Measurements from ENCODE around the gene SUPV3L1.

SUPV3L1 gene

GRCh38 chr10:69229616-69229916 is 49.5 kb downstream of the SUPV3L1 start:
- no peak for TF ChIP-seq CTCF (IDR thresholded peaks at IDR 0.05; ENCODE audit: low read length)
- TF ChIP-seq EZH2 (IDR thresholded peaks at IDR 0.05; ENCODE audit: borderline replicate concordance, low read length), result no peak
- no peaks in the 10 kb centered on the region for H3K9me3 ChIP-seq (ENCODE audit: low read length)
- H3K36me3 ChIP-seq (ENCODE audit: insufficient read depth, low read length), result no peaks in the 10 kb centered on the region
- H3K4me3 ChIP-seq (ENCODE audit: low read depth, low read length, poor library complexity, severe bottlenecking), result no peak overlapping the region
- no peaks in the 10 kb centered on the region for H3K27me3 ChIP-seq (ENCODE audit: insufficient read depth, low read length)
- H3K9me2 ChIP-seq (ENCODE audit: low read depth, low read length), result no peaks in the 10 kb centered on the region
- H2AFZ ChIP-seq (ENCODE audit: low read length), result no peak overlapping the region
- H3K4me2 ChIP-seq (ENCODE audit: low read length), result peak overlapping the region; percentile 20; the same call in 1 of the 2 replicates
- no peaks in the 10 kb centered on the region for H4K20me1 ChIP-seq (ENCODE audit: insufficient read depth, low read length)
- peaks cover 26% of the 10 kb centered on the region for H3K4me1 ChIP-seq (ENCODE audit: insufficient read depth, low read length, severe bottlenecking)
- H3K27ac ChIP-seq (ENCODE audit: low read depth, low read length, poor library complexity, severe bottlenecking), result no peak overlapping the region
- no peak overlapping the region for H3K9ac ChIP-seq (ENCODE audit: low read length)
- no peaks in the 10 kb centered on the region for H3F3A ChIP-seq (ENCODE audit: insufficient read depth, low read length)
- H3K79me2 ChIP-seq (ENCODE audit: insufficient read depth, low read length), result no peaks in the 10 kb centered on the region

- no peaks in the 10 kb centered on the region for H3K27me3 ChIP-seq (ENCODE audit: insufficient read depth, low read length)
- no peak overlapping the region for H3K9ac ChIP-seq (ENCODE audit: low read length)
- H4K20me1 ChIP-seq (ENCODE audit: insufficient read depth, low read length), result no peaks in the 10 kb centered on the region
- no peaks in the 10 kb centered on the region for H3K9me2 ChIP-seq (ENCODE audit: low read depth, low read length)
- TF ChIP-seq EZH2 (IDR thresholded peaks at IDR 0.05; ENCODE audit: borderline replicate concordance, low read length), result no peak
- no peak for TF ChIP-seq CTCF (IDR thresholded peaks at IDR 0.05; ENCODE audit: low read length)
- no peak overlapping the region for H3K27ac ChIP-seq (ENCODE audit: low read depth, low read length, poor library complexity, severe bottlenecking)
- H3K4me3 ChIP-seq (ENCODE audit: low read depth, low read length, poor library complexity, severe bottlenecking), result no peak overlapping the region
- no peaks in the 10 kb centered on the region for H3F3A ChIP-seq (ENCODE audit: insufficient read depth, low read length)
- no peaks in the 10 kb centered on the region for H3K79me2 ChIP-seq (ENCODE audit: insufficient read depth, low read length)
- no peaks in the 10 kb centered on the region for H3K9me3 ChIP-seq (ENCODE audit: low read length)
- H2AFZ ChIP-seq (ENCODE audit: low read length), result no peak overlapping the region
- H3K4me2 ChIP-seq (ENCODE audit: low read length), result no peak overlapping the region
- H3K4me1 ChIP-seq (ENCODE audit: insufficient read depth, low read length, severe bottlenecking), result peaks cover 21% of the 10 kb centered on the region
- no peaks in the 10 kb centered on the region for H3K36me3 ChIP-seq (ENCODE audit: insufficient read depth, low read length)
Measured at GRCh38 chr10:69230128-69230527, 50.1 kb downstream of the SUPV3L1 start.

GRCh38 chr10:69232252-69232651 is 52.2 kb downstream of the SUPV3L1 start:
- Histone ChIP-seq H3K9me2 (ENCODE audit: low read depth, low read length) (no peaks in the 10 kb centered on the region), H3K9me3 (ENCODE audit: low read length) (no peaks in the 10 kb centered on the region), H4K20me1 (ENCODE audit: insufficient read depth, low read length) (no peaks in the 10 kb centered on the region), H3K4me2 (ENCODE audit: low read length) (no peak overlapping the region), H3K9ac (ENCODE audit: low read length) (no peak overlapping the region), H3F3A (ENCODE audit: insufficient read depth, low read length) (no peaks in the 10 kb centered on the region), H3K27ac (ENCODE audit: low read depth, low read length, poor library complexity, severe bottlenecking) (no peak overlapping the region), H3K4me3 (ENCODE audit: low read depth, low read length, poor library complexity, severe bottlenecking) (no peak overlapping the region), H3K36me3 (ENCODE audit: insufficient read depth, low read length) (no peaks in the 10 kb centered on the region), H2AFZ (ENCODE audit: low read length) (no peak overlapping the region), H3K27me3 (ENCODE audit: insufficient read depth, low read length) (no peaks in the 10 kb centered on the region), H3K4me1 (ENCODE audit: insufficient read depth, low read length, severe bottlenecking) (peaks cover 12% of the 10 kb centered on the region), H3K79me2 (ENCODE audit: insufficient read depth, low read length) (no peaks in the 10 kb centered on the region)
- TF ChIP-seq EZH2 (IDR thresholded peaks at IDR 0.05; ENCODE audit: borderline replicate concordance, low read length) (no peak), CTCF (IDR thresholded peaks at IDR 0.05; ENCODE audit: low read length) (no peak)
